ENCODE measurements around the gene PIEZO1.
A peak's percentile ranks its signal among the peaks of the same experiment; 100 is the strongest.
"Not testable (repeated sequence)": the region's sequence is repeated elsewhere in the genome, so short reads cannot be mapped to it uniquely, and the experiment has no call there.

The PIEZO1 gene

GRCh38 chr16:88785106-88785924 lies at the start of gene PIEZO1:
TSS of gene PIEZO1 (minus strand) at chr16:88785220. CDS start at chr16:88784964, 256 bp downstream.
- peak; percentile 91 for DNase-seq

- DNase-seq = no peak
Observed at GRCh38 chr16:88834670-88835069, 49.6 kb upstream of the PIEZO1 start.

GRCh38 chr16:88833086-88833485 lies 48.1 kb upstream of the PIEZO1 start:
- DNase-seq = no peak

DNA sequence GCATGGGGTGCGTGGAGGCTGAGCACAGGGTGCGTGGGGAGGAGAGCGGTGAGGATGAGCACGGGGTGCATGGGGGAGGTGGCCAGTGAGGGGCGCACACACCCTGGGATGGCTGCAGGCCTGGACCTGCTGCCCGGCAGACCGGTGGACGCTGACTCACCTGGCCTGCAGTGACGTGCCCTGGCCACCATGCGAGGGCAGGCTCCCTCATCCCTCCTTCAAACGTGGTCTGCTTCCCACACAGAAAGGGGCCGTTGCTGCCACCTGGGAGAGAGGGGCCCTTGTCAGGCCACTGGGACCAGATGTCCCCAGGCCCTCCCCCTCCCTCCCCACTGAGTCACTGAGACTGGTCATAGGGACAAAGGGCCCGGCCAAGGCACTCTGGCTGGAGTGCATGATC lies 46.8 kb upstream of the PIEZO1 start:
- DNase-seq = no peak

- no peak for DNase-seq
Observed at GRCh38 chr16:88830783-88831182, 45.8 kb upstream of the PIEZO1 start.

GRCh38 chr16:88830258-88830657 lies 45.2 kb upstream of the PIEZO1 start:
- DNase-seq = no peak

DNA sequence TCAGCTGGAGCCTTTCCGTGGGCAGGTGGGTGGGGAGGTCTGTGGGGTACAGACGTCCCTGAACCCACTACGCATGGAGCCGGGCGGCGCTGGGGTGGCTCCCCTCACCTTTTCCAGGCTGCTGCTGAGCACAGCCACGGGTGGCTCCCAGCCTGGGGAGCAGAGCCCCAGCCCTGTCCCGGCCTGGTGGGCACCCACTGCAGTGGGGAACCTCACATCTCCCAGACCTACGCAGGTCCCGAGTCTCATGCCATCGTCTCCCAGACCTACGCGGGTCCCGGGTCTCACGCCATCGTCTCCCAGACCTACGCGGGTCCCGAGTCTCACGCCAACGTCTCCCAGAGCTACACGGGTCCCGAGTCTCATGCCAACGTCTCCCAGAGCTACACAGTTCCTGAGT lies 43.7 kb upstream of the PIEZO1 start:
- DNase-seq = no peak

- no peak for DNase-seq
Observed at GRCh38 chr16:88827727-88828126, 42.7 kb upstream of the PIEZO1 start.

DNA sequence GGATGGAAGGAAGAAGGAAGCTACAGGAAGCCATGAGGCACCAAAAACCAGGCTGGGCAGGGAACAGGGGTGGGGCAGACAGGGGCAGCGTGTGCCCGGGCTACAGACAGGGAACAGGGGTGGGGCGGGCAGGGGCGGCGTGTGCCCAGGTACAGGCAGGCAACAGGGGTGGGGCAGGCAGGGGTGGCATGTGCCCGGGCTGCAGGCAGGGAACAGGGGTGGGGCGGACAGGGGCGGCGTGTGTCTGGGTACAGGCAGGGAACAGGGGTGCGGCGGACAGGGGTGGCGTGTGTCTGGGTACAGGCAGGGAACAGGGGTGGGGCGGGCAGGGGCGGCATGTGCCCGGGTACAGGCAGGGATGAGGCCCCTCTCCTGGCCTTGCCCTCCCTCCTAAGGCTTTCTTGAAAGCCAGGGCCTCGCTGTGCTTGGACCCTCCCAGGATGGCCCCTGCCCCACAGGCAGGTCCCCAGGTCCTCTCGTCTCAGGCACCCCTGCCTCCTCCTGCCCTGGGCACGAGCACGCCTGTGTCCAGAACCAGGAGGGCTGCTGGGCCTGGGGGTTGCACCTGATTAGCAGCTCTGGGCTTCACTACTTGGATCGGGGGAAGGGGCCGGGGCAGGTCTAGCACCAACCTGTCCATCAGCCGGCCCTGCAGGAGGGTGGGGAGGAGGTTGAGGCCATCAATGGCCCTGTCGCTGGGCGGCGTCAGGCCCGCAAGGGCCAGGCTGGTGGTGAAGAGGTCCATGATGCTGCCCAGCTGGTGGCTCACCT lies 41.2 kb upstream of the PIEZO1 start:
- no peak for DNase-seq

- DNase-seq = no peak
Observed at GRCh38 chr16:88825146-88825545, 40.1 kb upstream of the PIEZO1 start.

- DNase-seq = no peak
Observed at GRCh38 chr16:88824256-88825077, 39.4 kb upstream of the PIEZO1 start.

DNA sequence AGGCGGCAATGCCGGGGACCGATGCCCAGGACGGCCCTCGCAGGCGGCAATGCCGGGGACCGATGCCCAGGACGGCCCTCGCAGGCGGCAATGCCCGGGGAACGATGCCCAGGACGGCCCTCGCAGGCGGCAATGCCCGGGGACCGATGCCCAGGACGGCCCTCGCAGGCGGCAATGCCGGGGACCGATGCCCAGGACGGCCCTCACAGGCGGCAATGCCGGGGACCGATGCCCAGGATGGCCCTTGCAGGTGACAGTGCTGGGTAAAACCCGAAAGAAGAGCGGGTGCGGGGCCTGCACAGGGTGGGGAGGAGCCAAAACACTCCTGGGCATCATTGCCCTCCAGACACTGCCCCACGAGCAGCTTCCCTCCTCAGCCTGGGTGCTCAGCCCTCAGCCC lies 38.6 kb upstream of the PIEZO1 start:
- not testable (repeated sequence) for DNase-seq

- DNase-seq = no peak
Observed at GRCh38 chr16:88822281-88823040, 37.4 kb upstream of the PIEZO1 start.

- no peak for DNase-seq
Observed at GRCh38 chr16:88821168-88821850, 36.3 kb upstream of the PIEZO1 start.

DNA sequence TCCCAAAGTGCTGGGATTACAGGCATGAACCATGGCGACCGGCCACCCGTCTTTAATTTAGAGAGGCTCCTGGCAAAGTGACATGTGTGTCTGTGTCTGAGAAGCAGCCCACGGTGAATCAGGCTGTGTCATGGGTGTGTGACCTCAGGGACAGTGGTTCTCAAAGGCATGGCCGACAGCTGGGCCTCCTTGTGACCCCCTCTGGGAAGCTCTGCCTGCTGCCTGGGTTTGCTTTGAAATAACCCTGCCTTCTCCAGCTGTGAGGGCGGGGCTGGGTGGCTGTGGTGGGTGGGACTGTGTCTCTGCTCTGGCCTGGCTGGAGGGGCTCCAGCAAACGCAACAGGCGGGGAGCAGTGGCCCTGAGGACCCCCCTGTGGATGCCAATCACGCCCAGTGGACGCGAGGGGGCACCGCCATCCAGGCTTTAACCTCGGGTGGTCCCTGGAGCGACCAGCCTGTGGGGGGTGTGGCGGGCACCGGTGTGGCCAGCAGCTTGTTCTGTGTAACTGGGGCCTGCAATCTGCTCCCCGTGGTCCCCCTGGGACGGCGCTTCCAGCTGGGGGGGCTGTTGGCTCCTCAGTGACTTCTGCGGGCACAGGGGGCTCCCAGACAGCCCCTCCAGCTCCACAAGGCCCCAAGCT lies 35.5 kb upstream of the PIEZO1 start:
- no peak for DNase-seq

- DNase-seq = no peak
Observed at GRCh38 chr16:88819126-88819525, 34.1 kb upstream of the PIEZO1 start.

GRCh38 chr16:88818575-88818874 lies 33.5 kb upstream of the PIEZO1 start:
- no peak for DNase-seq

DNA sequence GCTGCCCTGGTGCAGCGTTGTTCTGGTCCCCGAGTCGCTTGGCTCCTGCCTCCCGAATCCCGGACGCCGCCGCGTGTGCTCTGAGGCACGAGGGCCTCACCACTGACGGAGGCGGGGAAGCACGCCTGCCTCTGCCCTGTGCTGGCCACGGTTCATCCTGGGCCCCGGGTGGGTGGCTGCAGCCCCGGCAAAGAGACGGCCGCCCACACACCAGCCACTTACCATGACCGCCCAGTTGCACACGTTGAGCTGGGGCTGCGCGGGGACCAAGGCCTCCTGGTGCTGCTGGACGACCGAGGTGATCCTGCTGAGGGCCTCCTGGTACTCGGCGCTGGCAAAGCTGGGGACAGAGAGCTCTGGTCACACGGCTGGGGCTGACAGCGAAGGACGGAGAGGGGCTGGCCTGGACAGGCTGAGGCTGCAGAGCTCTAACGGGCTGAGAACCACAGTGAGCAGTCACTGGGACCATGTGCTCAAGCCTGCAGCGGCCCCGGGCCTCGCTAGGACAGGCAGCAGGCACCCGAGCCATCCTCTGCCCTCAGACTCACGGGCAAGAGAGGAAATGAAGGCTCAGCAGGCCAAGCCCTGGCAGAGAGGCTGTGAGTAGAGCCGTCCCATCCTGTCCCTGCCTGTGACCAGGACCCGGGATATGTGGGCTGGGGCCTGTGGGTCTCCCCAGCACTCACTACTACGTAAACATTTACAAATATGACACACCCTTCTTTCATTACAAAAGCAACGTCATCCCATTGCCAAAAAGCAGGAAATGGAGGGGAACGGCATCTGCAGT lies 33.0 kb upstream of the PIEZO1 start:
- DNase-seq = no peak

DNA sequence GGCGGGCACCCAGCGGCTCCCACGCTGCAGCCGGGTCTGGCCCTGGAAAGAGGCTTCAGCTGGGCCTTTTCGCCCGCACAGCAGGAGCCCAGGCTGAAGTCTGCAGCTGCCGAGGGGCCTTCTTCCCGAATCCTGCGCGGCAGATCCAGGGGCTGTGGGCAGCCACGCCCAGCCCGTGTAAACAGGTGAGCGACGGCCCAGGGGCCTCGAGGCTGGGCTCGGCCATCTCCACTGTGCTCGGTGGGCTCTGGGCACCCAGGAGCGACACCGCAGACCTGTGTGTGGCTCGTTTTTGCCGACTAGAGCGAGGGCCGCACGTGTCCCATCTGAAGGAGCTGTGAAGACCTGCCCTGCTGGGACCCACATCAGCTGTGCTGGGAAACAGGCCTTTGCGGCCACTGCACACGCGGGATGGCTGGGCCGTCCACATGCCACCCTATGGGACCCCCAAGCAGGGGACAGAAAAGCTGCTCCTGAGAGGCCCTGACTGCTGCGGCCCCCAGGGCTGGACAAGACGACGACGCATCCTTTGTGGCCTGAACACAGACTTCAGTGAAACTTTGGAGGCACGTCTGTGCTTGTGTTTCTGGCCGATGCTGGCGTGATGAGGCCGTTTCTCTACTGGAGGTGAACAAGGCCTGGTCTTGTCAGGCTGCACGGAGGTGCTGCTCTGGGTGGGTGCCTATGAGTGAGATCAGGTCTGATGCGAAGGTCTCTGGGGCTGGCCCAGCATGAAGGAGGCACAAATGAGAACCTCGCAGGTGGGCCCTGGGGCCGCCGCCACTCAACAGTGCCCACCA lies 31.9 kb upstream of the PIEZO1 start:
- no peak for DNase-seq
